GM23248 (cell line): Measurements from ENCODE around the gene IGFL1. TPM values are rescaled to one million over a fixed set of nuclear protein-coding genes. Genes with fewer than 3 reads are reported as not detected.
"Not testable (repeated sequence)": the region's sequence is repeated elsewhere in the genome, so short reads cannot be mapped to it uniquely, and the experiment has no call there.

Experiments used
- DNase-seq: peaks from one replicate; pipeline ENCODE4 v3.0.0-alpha.2; 2015
- H2AFZ ChIP-seq: fragments of 200-600 bp; sonication (generic); 2 replicates; pipeline ENCODE4 v1.6.1; 2016; ENCODE audit warnings: antibody characterized with exemption
- H3F3A ChIP-seq: fragments of 200-600 bp; sonication (generic); 2 replicates; pipeline ENCODE4 v1.6.1; 2016; ENCODE audit warnings: mild to moderate bottlenecking, antibody characterized with exemption, mixed run types; ENCODE audit not compliant: insufficient read depth
- H3K27ac ChIP-seq: fragments of 200-600 bp; sonication (generic); 2 replicates; pipeline ENCODE4 v1.5.1; 2016; ENCODE audit warnings: mild to moderate bottlenecking
- H3K27me3 ChIP-seq: fragments of 200-600 bp; sonication (generic); replicated peaks from 2 replicates; pipeline ENCODE4 v1.6.1; 2016; ENCODE audit warnings: mild to moderate bottlenecking; ENCODE audit not compliant: insufficient read depth
- H3K36me3 ChIP-seq: fragments of 200-600 bp; sonication (generic); 2 replicates; pipeline ENCODE4 v1.6.1; 2016; ENCODE audit warnings: low read depth, mild to moderate bottlenecking
- H3K4me1 ChIP-seq: fragments of 200-600 bp; sonication (generic); 2 replicates; pipeline ENCODE4 v1.6.1; 2016; ENCODE audit warnings: mild to moderate bottlenecking; ENCODE audit not compliant: insufficient read depth
- H3K4me2 ChIP-seq: fragments of 200-600 bp; sonication (generic); one replicate; pipeline ENCODE4 v1.6.1; 2016; ENCODE audit warnings: mild to moderate bottlenecking; ENCODE audit not compliant: unreplicated experiment
- H3K4me3 ChIP-seq: fragments of 200-600 bp; sonication (generic); 2 replicates; pipeline ENCODE4 v1.5.1; 2016; ENCODE audit warnings: mild to moderate bottlenecking
- H3K79me2 ChIP-seq: fragments of 200-600 bp; sonication (generic); 2 replicates; pipeline ENCODE4 v1.6.1; 2016; ENCODE audit warnings: mild to moderate bottlenecking; ENCODE audit not compliant: insufficient read depth
- H3K9ac ChIP-seq: fragments of 200-600 bp; sonication (generic); 2 replicates; pipeline ENCODE4 v1.6.1; 2016; ENCODE audit warnings: mild to moderate bottlenecking
- H3K9me2 ChIP-seq: fragments of 200-600 bp; sonication (generic); 2 replicates; pipeline ENCODE4 v1.6.1; 2016; ENCODE audit warnings: mixed run types, mild to moderate bottlenecking, moderate library complexity; ENCODE audit not compliant: insufficient read depth
- H3K9me3 ChIP-seq: fragments of 200-600 bp; sonication (generic); one replicate; pipeline ENCODE4 v1.6.1; 2017; ENCODE audit warnings: low read depth
- H4K20me1 ChIP-seq: fragments of 200-600 bp; sonication (generic); 2 replicates; pipeline ENCODE4 v1.6.0; 2016; ENCODE audit not compliant: insufficient read depth
- EZH2 ChIP-seq: fragments of 200-600 bp; sonication (generic); IDR thresholded peaks from 2 replicates; pipeline ENCODE4 v1.6.1; 2018; ENCODE audit warnings: antibody characterized with exemption, mild to moderate bottlenecking; ENCODE audit not compliant: insufficient read depth, poor library complexity, severe bottlenecking
- EZH2phosphoT487 ChIP-seq: fragments of 200-600 bp; sonication (generic); IDR thresholded peaks from 2 replicates; pipeline ENCODE4 v1.6.1; 2018; ENCODE audit warnings: antibody characterized with exemption, moderate library complexity, mild to moderate bottlenecking, low read depth; ENCODE audit not compliant: insufficient read depth
- WGBS, 2 experiments: methylation state at CpG; one replicate each; pipeline ENCODE4 v1.1.6; 2015 to 2017; ENCODE audit warnings: low lambda C conversion rate in 2 of 2, low coverage in 1 of 2; ENCODE audit errors: missing lambda C conversion rate in 2 of 2; 5-methylcytosine and 5-hydroxymethylcytosine counted together
- in situ Hi-C: fragments of 300-500 bp; cut with MboI; formaldehyde crosslinking; loops from 2 replicates; pipeline ENCODE4 v1.15.0; 2020
- polyA plus RNA-seq: library from polyadenylated mRNA; unstranded; fragments of >200 nt; fragmentation: Nextera tagmentation; extraction: Ambion mirVana; gene quantifications from 2 replicates; pipeline ENCODE4 v1.2.1, GENCODE V29; 2016
- total RNA-seq: library from RNA; depleted of rRNA; stranded (reverse); fragments of >200 nt; shearing (Covaris generic); gene quantifications from 2 replicates; pipeline ENCODE4 v1.2.3, GENCODE V29; 2014

IGFL1 gene
- total and polyA plus RNA-seq, 2 experiments from 2014 or later: not detected

- H3K9me2 ChIP-seq: no peaks in the 10 kb centered on the region
- no peak overlapping the region for H3K27ac ChIP-seq
- H3K27me3 ChIP-seq: peaks cover 51% of the 10 kb centered on the region
- H4K20me1 ChIP-seq: no peaks in the 10 kb centered on the region
- H2AFZ ChIP-seq: no peak overlapping the region
- H3K4me2 ChIP-seq: no peak overlapping the region
- in situ Hi-C loops: no loop called here
- no peaks in the 10 kb centered on the region for H3K79me2 ChIP-seq
- no peaks in the 10 kb centered on the region for H3K9me3 ChIP-seq
- H3F3A ChIP-seq: peaks cover 16% of the 10 kb centered on the region
- H3K9ac ChIP-seq: no peak overlapping the region
- H3K4me1 ChIP-seq: peaks cover 4% of the 10 kb centered on the region
- 90 to 93% methylated on average over 3 of the region's 3 CpGs for WGBS, 2 experiments
- DNase-seq: no peak
- H3K4me3 ChIP-seq: no peak overlapping the region
- no peaks in the 10 kb centered on the region for H3K36me3 ChIP-seq
- no peak for TF ChIP-seq EZH2
- TF ChIP-seq EZH2phosphoT487: no peak
Measured at GRCh38 chr19:46195104-46195503, 34.4 kb upstream of the IGFL1 start.

- WGBS, 2 experiments: 64 to 66% methylated on average over 5 to 7 of the region's 7 CpGs
- DNase-seq, H4K20me1 ChIP-seq, H2AFZ ChIP-seq, H3K4me3 ChIP-seq, H3K9me2 ChIP-seq, H3K4me1 ChIP-seq, H3K27ac ChIP-seq, H3K9ac ChIP-seq, H3K4me2 ChIP-seq, H3K79me2 ChIP-seq, H3K36me3 ChIP-seq, H3K9me3 ChIP-seq, in situ Hi-C loops: not testable (repeated sequence)
- Histone ChIP-seq H3F3A (peaks cover 16% of the 10 kb centered on the region), H3K27me3 (peaks cover 54% of the 10 kb centered on the region)
Measured at GRCh38 chr19:46195919-46196318, 33.6 kb upstream of the IGFL1 start.

- 43 to 49% methylated on average over 8 of the region's 8 CpGs for WGBS, 2 experiments
- no peak for TF ChIP-seq EZH2phosphoT487
- no peak for TF ChIP-seq EZH2
- H4K20me1 ChIP-seq: no peaks in the 10 kb centered on the region
- no peaks in the 10 kb centered on the region for H3K9me2 ChIP-seq
- H3K9ac ChIP-seq: no peak overlapping the region
- in situ Hi-C loops: no loop called here
- peaks cover 16% of the 10 kb centered on the region for H3F3A ChIP-seq
- H3K79me2 ChIP-seq: no peaks in the 10 kb centered on the region
- H2AFZ ChIP-seq: no peak overlapping the region
- no peak for DNase-seq
- no peaks in the 10 kb centered on the region for H3K9me3 ChIP-seq
- no peak overlapping the region for H3K4me3 ChIP-seq
- no peak overlapping the region for H3K27ac ChIP-seq
- H3K4me1 ChIP-seq: peaks cover 4% of the 10 kb centered on the region
- no peak overlapping the region for H3K4me2 ChIP-seq
- peaks cover 60% of the 10 kb centered on the region for H3K27me3 ChIP-seq
- H3K36me3 ChIP-seq: no peaks in the 10 kb centered on the region
Measured at GRCh38 chr19:46196410-46197124, 33.0 kb upstream of the IGFL1 start.

- TF ChIP-seq EZH2 (no peak), EZH2phosphoT487 (no peak)
- Histone ChIP-seq H3K9me3 (no peaks in the 10 kb centered on the region), H3K79me2 (no peaks in the 10 kb centered on the region), H3K27ac (no peak overlapping the region), H3K4me1 (peaks cover 4% of the 10 kb centered on the region), H3K27me3 (peaks cover 60% of the 10 kb centered on the region), H4K20me1 (no peaks in the 10 kb centered on the region), H3K4me2 (no peak overlapping the region), H2AFZ (no peak overlapping the region), H3K4me3 (no peak overlapping the region), H3F3A (peaks cover 10% of the 10 kb centered on the region), H3K9ac (no peak overlapping the region), H3K36me3 (no peaks in the 10 kb centered on the region), H3K9me2 (no peaks in the 10 kb centered on the region)
- in situ Hi-C loops: no loop called here
- DNase-seq: no peak
- WGBS, 2 experiments: 71 to 80% methylated on average over 4 of the region's 4 CpGs
Measured at GRCh38 chr19:46197314-46198070, 32.0 kb upstream of the IGFL1 start.
